ENCODE data around the gene LRRN4CL.

DNA sequence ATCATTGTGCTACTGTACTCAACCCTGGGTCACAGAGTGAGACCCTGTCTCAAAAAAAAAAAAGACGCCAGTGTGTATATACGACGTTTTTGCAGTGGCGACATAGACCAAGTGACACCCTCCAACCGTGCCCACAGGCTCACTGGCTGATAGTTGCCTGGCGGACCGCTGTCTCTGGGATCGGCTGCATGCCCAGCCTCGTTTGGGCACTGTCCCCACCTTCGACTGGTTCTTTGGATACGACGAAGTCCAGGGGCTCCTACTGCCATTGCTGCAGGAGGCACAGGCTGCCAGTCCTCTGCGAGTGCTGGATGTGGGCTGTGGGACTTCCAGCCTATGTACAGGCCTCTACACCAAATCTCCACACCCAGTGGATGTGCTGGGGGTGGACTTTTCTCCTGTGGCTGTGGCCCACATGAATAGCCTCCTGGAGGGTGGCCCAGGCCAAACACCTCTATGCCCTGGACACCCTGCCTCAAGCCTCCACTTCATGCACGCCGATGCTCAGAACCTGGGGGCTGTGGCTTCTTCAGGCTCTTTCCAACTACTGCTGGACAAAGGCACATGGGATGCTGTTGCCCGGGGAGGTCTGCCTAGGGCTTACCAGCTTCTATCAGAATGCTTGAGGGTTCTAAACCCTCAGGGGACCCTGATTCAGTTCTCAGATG is 22.9 kb downstream of the LRRN4CL start:
- TF ChIP-seq CTCF (IDR thresholded peaks at IDR 0.05) (no peak), EP300 (IDR thresholded peaks at IDR 0.05) (no peak)
